Activated CD8-positive, alpha-beta T cell treated with anti-CD3 and anti-CD28 coated beads, Interleukin-2, amount 10 ng/mL, durations not matched to agents 7 days and 5 days (primary cell): ENCODE data around the gene ATF7IP2. TPM values are rescaled to one million over a fixed set of nuclear protein-coding genes. Genes with fewer than 3 reads are reported as not detected.
"Not testable (repeated sequence)": the region's sequence is repeated elsewhere in the genome, so short reads cannot be mapped to it uniquely, and the experiment has no call there.

Experiments used
- ATAC-seq: fragments of 150-1000 bp; cut with Tn5 transposase; one replicate; pipeline ENCODE4 v1.10.0; 2021; ENCODE audit warnings: moderate library complexity
- CTCF ChIA-PET: fragments of 350-600 bp; sonication (Branson Sonifier 250); formaldehyde crosslinking; loops from one replicate; lab custom pipeline; 2021; ENCODE audit warnings: antibody characterized with exemption; lab: Charles Lee
- POLR2A ChIA-PET: fragments of 350-600 bp; sonication (Branson Sonifier 250); formaldehyde crosslinking; loops from one replicate; lab custom pipeline; 2021; ENCODE audit warnings: antibody characterized with exemption; lab: Charles Lee
- DNase-seq: peaks from one replicate; pipeline ENCODE4 v3.0.0-alpha.2; 2020
- H3K27ac Mint-ChIP-seq: one replicate; pipeline ENCODE4 v1.8.0; 2021; ENCODE audit warnings: mild to moderate bottlenecking, mixed read lengths
- H3K27me3 Mint-ChIP-seq: one replicate; pipeline ENCODE4 v1.8.0; 2021; ENCODE audit warnings: low read depth, mixed read lengths
- H3K36me3 Mint-ChIP-seq: one replicate; pipeline ENCODE4 v1.8.0; 2021; ENCODE audit warnings: low read depth, mixed read lengths
- H3K4me1 Mint-ChIP-seq: one replicate; pipeline ENCODE4 v1.8.0; 2021; ENCODE audit warnings: low read depth, mixed read lengths
- H3K4me3 Mint-ChIP-seq: one replicate; pipeline ENCODE4 v1.8.0; 2021; ENCODE audit warnings: mild to moderate bottlenecking, mixed read lengths
- H3K9me3 Mint-ChIP-seq: one replicate; pipeline ENCODE4 v1.8.0; 2022; ENCODE audit warnings: mixed read lengths; ENCODE audit not compliant: insufficient read depth
- total RNA-seq, 2 experiments: library from RNA; stranded (reverse); gene quantifications; one replicate each; pipeline ENCODE4 v1.2.3, GENCODE V29; 2021

Gene ATF7IP2
- total RNA-seq, 2 experiments from 2014 or later: 30.1 to 31.3 TPM

GRCh38 chr16:10361747-10362076 is 24.1 kb upstream of the ATF7IP2 start:
- H3K27me3 Mint-ChIP-seq, CTCF ChIA-PET, H3K36me3 Mint-ChIP-seq, H3K4me3 Mint-ChIP-seq, DNase-seq, POLR2A ChIA-PET, ATAC-seq, H3K9me3 Mint-ChIP-seq: not testable (repeated sequence)
- Mint-ChIP-seq H3K27ac (peak overlapping the region; percentile 82), H3K4me1 (peaks cover 12% of the 10 kb centered on the region)

GRCh38 chr16:10362077-10362863 is 23.6 kb upstream of the ATF7IP2 start:
- POLR2A ChIA-PET: interaction anchor here (0.6 kb wide), 1 partner anchor 24 kb away, joined by 3 read pairs; no protein-coding TSS in a partner anchor
- H3K4me3 Mint-ChIP-seq: no peak overlapping the region

GRCh38 chr16:10362864-10363197 is 23.0 kb upstream of the ATF7IP2 start:
- CTCF ChIA-PET, H3K27me3 Mint-ChIP-seq, DNase-seq, H3K9me3 Mint-ChIP-seq, ATAC-seq, H3K27ac Mint-ChIP-seq, H3K4me3 Mint-ChIP-seq, H3K36me3 Mint-ChIP-seq, POLR2A ChIA-PET: not testable (repeated sequence)
- peaks cover 12% of the 10 kb centered on the region for H3K4me1 Mint-ChIP-seq

More at GRCh38 chr16:10362077-10362863, 23.6 kb upstream of the ATF7IP2 start:
- Mint-ChIP-seq H3K9me3 (no peaks in the 10 kb centered on the region), H3K36me3 (peaks cover 6% of the 10 kb centered on the region), H3K27me3 (no peaks in the 10 kb centered on the region), H3K27ac (peak overlapping the region; percentile 82), H3K4me1 (peaks cover 12% of the 10 kb centered on the region)
- ATAC-seq (peak; percentile 76), DNase-seq (peak; percentile 22)
- CTCF ChIA-PET: no interaction called here

DNA sequence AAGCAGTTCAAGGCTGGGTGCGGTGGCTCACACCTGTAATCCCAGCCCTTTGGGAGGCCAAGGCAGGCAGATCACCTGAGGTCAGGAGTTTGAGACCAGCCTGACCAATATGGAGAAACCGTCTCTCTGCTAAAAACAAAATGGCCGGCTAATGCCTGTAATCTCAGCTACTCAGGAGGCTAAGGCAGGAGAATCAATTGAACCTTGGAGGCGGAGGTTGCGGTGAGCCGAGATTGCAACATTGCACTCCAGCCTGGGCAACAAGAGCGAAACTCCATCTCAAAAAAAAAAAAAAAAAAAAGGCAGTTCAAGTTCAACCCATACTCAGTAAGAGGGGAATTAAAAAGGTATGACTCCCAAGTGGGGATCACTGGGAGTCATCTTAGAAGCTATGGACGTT is 19.2 kb upstream of the ATF7IP2 start:
- ATAC-seq, H3K36me3 Mint-ChIP-seq, H3K4me3 Mint-ChIP-seq, POLR2A ChIA-PET, DNase-seq, H3K9me3 Mint-ChIP-seq, H3K27ac Mint-ChIP-seq, H3K27me3 Mint-ChIP-seq: not testable (repeated sequence)
- CTCF ChIA-PET: interaction anchor here (1.1 to 1.7 kb wide), 2 partner anchors 16 to 52 kb away, joined by 3 to 5 read pairs; no protein-coding TSS in a partner anchor
- peaks cover 12% of the 10 kb centered on the region for H3K4me1 Mint-ChIP-seq

DNA sequence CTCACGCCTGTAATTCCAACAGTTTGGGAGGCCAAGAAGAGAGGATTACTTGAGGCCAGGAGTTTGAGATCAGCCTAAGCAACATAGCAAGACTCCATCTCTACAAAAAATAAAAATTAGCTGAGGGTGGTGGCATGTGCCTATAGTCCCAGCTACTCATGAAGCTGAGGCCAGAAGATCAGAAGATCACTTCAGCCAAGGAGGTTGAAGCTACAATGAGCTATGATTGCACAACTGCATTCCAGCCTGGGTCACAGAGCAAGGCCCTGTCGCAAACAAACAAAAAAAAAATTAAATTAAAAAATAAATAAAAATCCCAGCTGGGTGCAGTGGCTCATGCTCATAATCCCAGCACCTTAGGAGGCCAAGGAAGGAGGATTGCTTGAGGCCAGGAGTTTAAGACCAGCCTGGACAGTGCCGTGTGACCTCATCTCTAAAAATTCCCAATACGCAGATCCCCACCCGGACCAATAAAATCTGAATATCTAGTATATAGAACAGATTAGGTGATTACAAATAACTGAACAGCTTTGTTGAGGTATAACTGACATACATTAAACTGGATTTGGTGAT is 18.2 kb upstream of the ATF7IP2 start:
- CTCF ChIA-PET: interaction anchor here (0.9 to 1.8 kb wide), 4 partner anchors 15 to 142 kb away, joined by 3 to 5 read pairs (median 4); no protein-coding TSS in a partner anchor
- no peak for ATAC-seq

GRCh38 chr16:10368969-10369551 is 16.8 kb upstream of the ATF7IP2 start:
- H3K27me3 Mint-ChIP-seq: no peaks in the 10 kb centered on the region
- ChIA-PET CTCF (interaction anchor here (1.0 to 1.8 kb wide), 3 partner anchors 54 to 141 kb away, joined by 3 to 10 read pairs (median 5); no protein-coding TSS in a partner anchor), POLR2A (no interaction called here)
- DNase-seq: no peak
- no peaks in the 10 kb centered on the region for H3K9me3 Mint-ChIP-seq
- no peak for ATAC-seq
- H3K27ac Mint-ChIP-seq: no peak overlapping the region
- H3K4me3 Mint-ChIP-seq: no peak overlapping the region
- H3K4me1 Mint-ChIP-seq: no peaks in the 10 kb centered on the region
- no peaks in the 10 kb centered on the region for H3K36me3 Mint-ChIP-seq

More for the DNA sequence above, 18.2 kb upstream of the ATF7IP2 start:
- H3K27me3 Mint-ChIP-seq: no peaks in the 10 kb centered on the region
- H3K4me3 Mint-ChIP-seq: no peak overlapping the region
- H3K27ac Mint-ChIP-seq: no peak overlapping the region
- H3K4me1 Mint-ChIP-seq: peaks cover 2% of the 10 kb centered on the region
- no peaks in the 10 kb centered on the region for H3K36me3 Mint-ChIP-seq
- DNase-seq: no peak
- no peaks in the 10 kb centered on the region for H3K9me3 Mint-ChIP-seq
- POLR2A ChIA-PET: no interaction called here

GRCh38 chr16:10370096-10370726 is 15.7 kb upstream of the ATF7IP2 start:
- DNase-seq (no peak), ATAC-seq (no peak)
- CTCF ChIA-PET: no interaction called here
- POLR2A ChIA-PET: no interaction called here
- no peaks in the 10 kb centered on the region for H3K27me3 Mint-ChIP-seq
- H3K36me3 Mint-ChIP-seq: no peaks in the 10 kb centered on the region
- no peak overlapping the region for H3K27ac Mint-ChIP-seq
- H3K9me3 Mint-ChIP-seq: no peaks in the 10 kb centered on the region
- no peak overlapping the region for H3K4me3 Mint-ChIP-seq
- H3K4me1 Mint-ChIP-seq: no peaks in the 10 kb centered on the region

- Mint-ChIP-seq H3K9me3 (no peaks in the 10 kb centered on the region), H3K36me3 (no peaks in the 10 kb centered on the region), H3K4me1 (no peaks in the 10 kb centered on the region), H3K27ac (no peak overlapping the region), H3K27me3 (no peaks in the 10 kb centered on the region), H3K4me3 (no peak overlapping the region)
- ATAC-seq: no peak
- no peak for DNase-seq
- CTCF ChIA-PET: interaction anchor here (0.7 kb wide), 1 partner anchor 133 kb away, joined by 3 read pairs; no protein-coding TSS in a partner anchor
- POLR2A ChIA-PET: no interaction called here
Measured at GRCh38 chr16:10371592-10371991, 14.3 kb upstream of the ATF7IP2 start.

- POLR2A ChIA-PET: no interaction called here
- no peak overlapping the region for H3K4me3 Mint-ChIP-seq
- DNase-seq: no peak
- H3K36me3 Mint-ChIP-seq: no peaks in the 10 kb centered on the region
- H3K9me3 Mint-ChIP-seq: no peaks in the 10 kb centered on the region
- ATAC-seq: no peak
- H3K4me1 Mint-ChIP-seq: no peaks in the 10 kb centered on the region
- no peaks in the 10 kb centered on the region for H3K27me3 Mint-ChIP-seq
- no peak overlapping the region for H3K27ac Mint-ChIP-seq
- CTCF ChIA-PET: no interaction called here
Measured at GRCh38 chr16:10373556-10373955, 12.3 kb upstream of the ATF7IP2 start.

DNA sequence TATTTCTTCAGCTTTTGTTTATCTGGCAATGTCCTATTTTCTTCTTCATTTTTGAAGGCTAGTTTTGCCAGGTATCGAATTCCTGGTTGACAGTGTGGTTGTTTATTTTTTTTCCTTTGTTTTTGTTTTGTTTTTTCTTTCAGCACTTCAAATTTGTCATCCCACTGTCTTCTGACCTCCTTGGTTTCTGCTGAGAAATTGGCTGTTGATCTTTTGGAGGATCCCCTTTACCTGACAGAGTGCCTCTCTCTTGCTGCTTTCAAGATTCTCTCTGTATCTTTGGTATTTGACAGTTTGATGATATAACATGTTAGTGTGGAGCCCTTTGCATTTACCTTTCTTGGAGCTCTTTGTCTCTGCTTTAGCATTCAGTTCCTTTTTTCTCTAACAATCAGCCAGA is 9.6 kb upstream of the ATF7IP2 start:
- Mint-ChIP-seq H3K27ac (no peak overlapping the region), H3K9me3 (no peaks in the 10 kb centered on the region), H3K27me3 (no peaks in the 10 kb centered on the region), H3K4me1 (peaks cover 4% of the 10 kb centered on the region), H3K36me3 (no peaks in the 10 kb centered on the region), H3K4me3 (no peak overlapping the region)
- CTCF ChIA-PET: no interaction called here
- DNase-seq (no peak), ATAC-seq (no peak)
- POLR2A ChIA-PET: no interaction called here

- ATAC-seq (no peak), DNase-seq (no peak)
- H3K4me3 Mint-ChIP-seq: no peak overlapping the region
- peaks cover 20% of the 10 kb centered on the region for H3K36me3 Mint-ChIP-seq
- H3K27ac Mint-ChIP-seq: no peak overlapping the region
- POLR2A ChIA-PET: no interaction called here
- H3K27me3 Mint-ChIP-seq: no peaks in the 10 kb centered on the region
- CTCF ChIA-PET: interaction anchor here (1.3 kb wide), 1 partner anchor 16 kb away, joined by 5 read pairs; no protein-coding TSS in a partner anchor
- H3K9me3 Mint-ChIP-seq: peaks cover 3% of the 10 kb centered on the region
- H3K4me1 Mint-ChIP-seq: peaks cover 32% of the 10 kb centered on the region
Measured at GRCh38 chr16:10383626-10384025, 2.2 kb upstream of the ATF7IP2 start.
